H1 (cell line): Measurements from ENCODE around the gene UBD. TPM values are rescaled to one million over a fixed set of nuclear protein-coding genes. Genes with fewer than 3 reads are reported as not detected.

Experiments
- CTCF ChIA-PET: fragments of 300-600 bp; sonication (Branson Sonifier 250); formaldehyde crosslinking; loops from one replicate; lab custom pipeline; 2021; ENCODE audit not compliant: partially characterized antibody; lab: Charles Lee
- POLR2A ChIA-PET: fragments of 300-600 bp; sonication (Branson Sonifier 250); formaldehyde crosslinking; loops from one replicate; lab custom pipeline; 2021; ENCODE audit warnings: inconsistent platforms; ENCODE audit not compliant: partially characterized antibody; lab: Charles Lee
- DNase-seq, 2 experiments: peaks; one replicate each; pipeline versions ENCODE4 v3.0.0 to v3.0.0-alpha.2; 2010 to 2022; ENCODE audit warnings: low spot score in 2 of 2, low read depth in 1 of 2, mixed read lengths in 1 of 2
- FAIRE-seq: peaks from 2 replicates; lab custom pipeline; 2011; peaks lifted over from hg19 to GRCh38; lab: Jason Lieb, UNC
- H2AFZ ChIP-seq: 2 replicates; pipeline ENCODE4 v1.8.1; 2012; ENCODE audit warnings: low read length, inconsistent platforms
- H2AK5ac ChIP-seq: 2 replicates; pipeline ENCODE4 v1.6.1; 2013; ENCODE audit warnings: low read depth, low read length
- H2BK120ac ChIP-seq: replicated peaks from 2 replicates; pipeline ENCODE3; 2013; ENCODE audit warnings: low read depth, low read length, inconsistent platforms
- H2BK12ac ChIP-seq: 2 replicates; pipeline ENCODE4 v1.6.1; 2013; ENCODE audit warnings: low read depth, low read length
- H2BK15ac ChIP-seq: 2 replicates; pipeline ENCODE4 v1.6.1; 2013; ENCODE audit warnings: low read length
- H2BK20ac ChIP-seq: 2 replicates; pipeline ENCODE4 v1.6.1; 2013; ENCODE audit warnings: low read length
- H2BK5ac ChIP-seq: 2 replicates; pipeline ENCODE4 v1.6.1; 2013; ENCODE audit warnings: low read depth, low read length
- H3K14ac ChIP-seq: 2 replicates; pipeline ENCODE4 v1.6.1; 2013; ENCODE audit warnings: inconsistent platforms; ENCODE audit not compliant: insufficient read length
- H3K18ac ChIP-seq: 2 replicates; pipeline ENCODE4 v1.6.1; 2013; ENCODE audit warnings: low read length; ENCODE audit errors: extremely low read depth
- H3K23ac ChIP-seq: 2 replicates; pipeline ENCODE4 v1.6.1; 2013; ENCODE audit warnings: inconsistent platforms; ENCODE audit not compliant: insufficient read length
- H3K23me2 ChIP-seq: 2 replicates; pipeline ENCODE4 v1.6.1; 2013; ENCODE audit warnings: low read depth, low read length
- H3K27ac ChIP-seq: 2 replicates; pipeline ENCODE4 v1.6.1; 2011; ENCODE audit warnings: low read depth, low read length, inconsistent platforms
- H3K27me3 ChIP-seq, 4 experiments: replicated peaks in 1 of 4; 1 replicate in 1 of 4; 2 replicates in 3 of 4; pipeline versions ENCODE4 v1.6.1 to v1.8.1; 2011 to 2013; ENCODE audit warnings: low read length in 3 of 4, mild to moderate bottlenecking in 3 of 4, inconsistent platforms in 2 of 4, mixed read lengths in 2 of 4, moderate library complexity in 1 of 4; ENCODE audit not compliant: control insufficient read depth in 3 of 4, insufficient read depth in 3 of 4; ENCODE audit errors: extremely low read depth in 1 of 4
- H3K36me3 ChIP-seq, 4 experiments: 2 replicates each; pipeline versions ENCODE4 v1.6.1 to v1.8.1; 2011 to 2013; ENCODE audit warnings: mild to moderate bottlenecking in 4 of 4, low read length in 3 of 4, moderate library complexity in 2 of 4, control low read depth in 1 of 4, inconsistent platforms in 1 of 4; ENCODE audit not compliant: insufficient read depth in 4 of 4, control insufficient read depth in 2 of 4
- H3K4ac ChIP-seq: replicated peaks from 2 replicates; pipeline ENCODE3; 2013; ENCODE audit warnings: low read length, low read depth, mixed read lengths, inconsistent platforms; ENCODE audit not compliant: insufficient read length
- H3K4me1 ChIP-seq, 4 experiments: replicated peaks in 1 of 4; 1 replicate in 1 of 4; 2 replicates in 3 of 4; pipeline versions ENCODE4 v1.6.1 to v1.8.1; 2011 to 2013; ENCODE audit warnings: low read length in 3 of 4, inconsistent platforms in 2 of 4, mixed read lengths in 1 of 4; ENCODE audit not compliant: insufficient read depth in 4 of 4, control insufficient read depth in 3 of 4
- H3K4me2 ChIP-seq, 2 experiments: 2 replicates each; pipeline versions ENCODE4 v1.6.1 to v1.8.1; 2011 to 2013; ENCODE audit warnings: low read depth in 2 of 2, low read length in 2 of 2, control low read depth in 1 of 2, inconsistent platforms in 1 of 2, mild to moderate bottlenecking in 1 of 2; ENCODE audit not compliant: insufficient read depth in 1 of 2
- H3K4me3 ChIP-seq, 4 experiments: fragments of 200-600, 300-600 bp in 1 of 4; sonication (generic), shearing (Covaris generic), sonication (Bioruptor Twin) in 1 of 4; 2 replicates each; pipeline versions ENCODE4 v1.5.1 to v1.8.1; 2011 to 2016; ENCODE audit warnings: low read length in 4 of 4, low read depth in 3 of 4, control low read depth in 2 of 4, inconsistent platforms in 2 of 4, mild to moderate bottlenecking in 2 of 4, mixed read lengths in 1 of 4, moderate library complexity in 1 of 4; ENCODE audit not compliant: insufficient read depth in 2 of 4; ENCODE audit errors: extremely low read depth in 1 of 4
- H3K56ac ChIP-seq: replicated peaks from 2 replicates; pipeline ENCODE3; 2013; ENCODE audit warnings: low read depth, mild to moderate bottlenecking, mixed read lengths, low read length, inconsistent platforms; ENCODE audit not compliant: insufficient read length
- H3K79me1 ChIP-seq: 2 replicates; pipeline ENCODE4 v1.6.1; 2013; ENCODE audit warnings: low read depth, low read length, control low read depth
- H3K79me2 ChIP-seq, 2 experiments: 2 replicates each; pipeline versions ENCODE4 v1.6.1 to v1.8.1; 2012 to 2013; ENCODE audit warnings: low read length in 2 of 2, mild to moderate bottlenecking in 2 of 2, inconsistent platforms in 1 of 2; ENCODE audit not compliant: insufficient read depth in 2 of 2, control insufficient read depth in 1 of 2
- H3K9ac ChIP-seq, 4 experiments: replicated peaks in 1 of 4; 1 replicate in 1 of 4; 2 replicates in 3 of 4; pipeline versions ENCODE4 v1.6.1 to v1.8.1; 2011 to 2013; ENCODE audit warnings: low read depth in 3 of 4, low read length in 3 of 4, control low read depth in 2 of 4, mild to moderate bottlenecking in 2 of 4, moderate library complexity in 2 of 4, inconsistent platforms in 1 of 4; ENCODE audit errors: extremely low read depth in 1 of 4
- H3K9me3 ChIP-seq, 2 experiments: 2 replicates each; pipeline versions ENCODE4 v1.6.1 to v1.8.1; 2012 to 2013; ENCODE audit warnings: mild to moderate bottlenecking in 2 of 2, moderate library complexity in 2 of 2, control low read depth in 1 of 2, inconsistent platforms in 1 of 2, low read depth in 1 of 2, low read length in 1 of 2, mixed read lengths in 1 of 2; ENCODE audit not compliant: insufficient read depth in 2 of 2
- H4K20me1 ChIP-seq, 2 experiments: replicated peaks in 1 of 2; 2 replicates each; pipeline versions ENCODE3 to v1.8.1; 2011 to 2013; ENCODE audit warnings: inconsistent platforms in 2 of 2, low read length in 2 of 2, mild to moderate bottlenecking in 1 of 2; ENCODE audit not compliant: insufficient read depth in 2 of 2, control insufficient read depth in 1 of 2
- H4K5ac ChIP-seq: 2 replicates; pipeline ENCODE4 v1.6.1; 2013; ENCODE audit warnings: low read length, low read depth, mixed read lengths, inconsistent platforms; ENCODE audit not compliant: insufficient read length
- H4K8ac ChIP-seq: 2 replicates; pipeline ENCODE4 v1.8.0; 2013; ENCODE audit warnings: mild to moderate bottlenecking, moderate library complexity, low read length, inconsistent platforms; ENCODE audit not compliant: insufficient read depth; ENCODE audit errors: extremely low read depth
- H4K91ac ChIP-seq: replicated peaks from 2 replicates; pipeline ENCODE3; 2013; ENCODE audit warnings: low read length, mixed read lengths, inconsistent platforms; ENCODE audit not compliant: insufficient read length
- EZH2 ChIP-seq: fragments of 200-600 bp; sonication (generic); IDR thresholded peaks from 2 replicates; pipeline ENCODE4 v1.7.1; 2012; ENCODE audit warnings: low read depth, mild to moderate bottlenecking, moderate library complexity, low read length, inconsistent platforms; ENCODE audit not compliant: severe bottlenecking
- JUN ChIP-seq: IDR thresholded peaks from 2 replicates; pipeline ENCODE4 v1.6.1; 2011; ENCODE audit warnings: low read depth, mild to moderate bottlenecking, improper control_type of control experiment, low read length
- JUND ChIP-seq: IDR thresholded peaks from 2 replicates; pipeline ENCODE4 v1.6.1; 2011; ENCODE audit warnings: mild to moderate bottlenecking, improper control_type of control experiment, low read length
- POLR2A ChIP-seq, 2 experiments: IDR thresholded peaks; 1 replicate in 1 of 2; 2 replicates in 1 of 2; pipeline ENCODE4 v1.6.1; 2011; ENCODE audit warnings: low read depth in 2 of 2, low read length in 2 of 2, mild to moderate bottlenecking in 2 of 2; ENCODE audit errors: control extremely low read depth in 1 of 2
- WGBS, 2 experiments: shearing (Covaris generic) in 1 of 2; methylation state at CpG; one replicate each; pipeline versions ENCODE4 v1.1.6 to v1.1.7; 2013 to 2015; ENCODE audit warnings: low lambda C conversion rate in 2 of 2, mixed read lengths in 2 of 2, inconsistent platforms in 1 of 2, low coverage in 1 of 2, missing lambda C conversion rate in 1 of 2; ENCODE audit not compliant: insufficient replicate concordance in 2 of 2, insufficient coverage in 1 of 2, insufficient read length in 1 of 2; ENCODE audit errors: extremely low coverage in 1 of 2, missing lambda C conversion rate in 1 of 2; 5-methylcytosine and 5-hydroxymethylcytosine counted together
- polyA plus RNA-seq, 7 experiments: library from polyadenylated mRNA; depleted of rRNA in 3 of 7; stranded (reverse) in 5 of 7; unstranded in 2 of 7; fragments of >200 nt in 5 of 7; fragments of 200-250 nt in 2 of 7; gene quantifications; 1 replicate in 5 of 7; 2 replicates in 1 of 7; 4 replicates in 1 of 7; pipeline versions ENCODE4 v1.2.1 to v1.2.3, GENCODE V29; 2011 to 2013; ENCODE audit warnings: missing spikeins in 2 of 7, mixed read lengths in 2 of 7
- total RNA-seq: library from RNA; stranded (reverse); fragmentation: NEBNext Ultra II Directional; extraction: Animal tissue kit (Norgen Biotek cat#: 25700); gene quantifications from 2 replicates; pipeline ENCODE4 v1.2.1, GENCODE V29; 2021
- TF ChIP-seq, protein P1 (sequence below): IDR thresholded peaks from 2 replicates; pipeline ENCODE4 v1.6.1; 2012; ENCODE audit warnings: inconsistent platforms

Gene UBD
- total and polyA plus RNA-seq, 2 of the 8 experiments (the other 6 are each of a cell fraction or from before 2014, with no cell fraction given): 0.23 TPM; not detected in 1

DNA sequence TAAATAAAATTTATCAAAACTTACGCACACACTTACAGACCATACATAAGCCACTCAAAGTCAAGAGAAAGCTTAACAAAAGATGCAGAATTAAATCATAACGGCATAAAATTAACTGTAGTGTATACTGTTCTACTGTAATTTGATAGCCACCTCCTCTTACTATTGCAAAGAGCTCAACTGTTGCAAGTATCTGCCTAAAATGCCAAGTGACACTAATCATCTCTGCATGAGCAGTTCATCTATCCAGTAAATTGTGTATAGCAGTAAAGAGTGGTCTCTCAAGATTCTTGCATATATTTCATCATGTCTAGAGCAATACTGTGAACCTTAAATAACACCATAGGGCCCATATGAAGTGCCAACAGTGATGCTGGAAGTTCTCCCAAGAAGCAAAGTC lies 37.7 kb upstream of the UBD start:
- CTCF ChIA-PET: interaction anchor here (1.3 to 3.4 kb wide), 3 partner anchors 9 to 56 kb away, joined by 3 to 23 read pairs (median 4); no protein-coding TSS in a partner anchor

More for the DNA sequence above, 37.7 kb upstream of the UBD start:
- TF ChIP-seq JUN (no peak), EZH2 (no peak), POLR2A (IDR thresholded peaks at IDR 0.05; ENCODE audit: control extremely low read depth in 1 of 2, low read depth in 2 of 2, low read length in 2 of 2) (peak in 1 of 2 experiments; percentile 24; a peak in 1 of 3 replicates), JUND (no peak)
- TF ChIP-seq, protein P1, sequence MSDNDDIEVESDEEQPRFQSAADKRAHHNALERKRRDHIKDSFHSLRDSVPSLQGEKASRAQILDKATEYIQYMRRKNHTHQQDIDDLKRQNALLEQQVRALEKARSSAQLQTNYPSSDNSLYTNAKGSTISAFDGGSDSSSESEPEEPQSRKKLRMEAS: no peak
- Histone ChIP-seq H3K27me3 (no peaks in the 10 kb centered on the region), H2AK5ac (no peak overlapping the region), H3K18ac (no peak overlapping the region), H3K9ac (no peak overlapping the region), H3K9me3 (no peaks in the 10 kb centered on the region), H2BK12ac (no peak overlapping the region), H3K4ac (no peak overlapping the region), H3K23ac (no peak overlapping the region), H3K4me2 (no peak overlapping the region), H3K4me3 (no peak overlapping the region), H3K79me2 (no peaks in the 10 kb centered on the region), H3K56ac (no peak overlapping the region), H2BK120ac (no peak overlapping the region), H2BK15ac (no peak overlapping the region), H3K36me3 (peaks cover 13 to 34% (median 20%) of the 10 kb centered on the region in 4 experiments), H2AFZ (no peak overlapping the region), H4K8ac (no peak overlapping the region), H4K20me1 (peaks cover 0 to 2% of the 10 kb centered on the region in 2 experiments), H4K91ac (no peak overlapping the region), H3K14ac (no peak overlapping the region), H3K79me1 (no peaks in the 10 kb centered on the region), H3K27ac (no peak overlapping the region), H3K4me1 (no peaks in the 10 kb centered on the region; a peak in 2 of 7 replicates), H4K5ac (no peak overlapping the region), H2BK5ac (no peak overlapping the region), H3K23me2 (no peaks in the 10 kb centered on the region), H2BK20ac (no peak overlapping the region)
- no peak for FAIRE-seq
- no peak for DNase-seq
- 92% methylated on average over 2 of the region's 2 CpGs; no CpG with 5 or more reads in 1 of the 2 experiments for WGBS, 2 experiments
- POLR2A ChIA-PET: interaction anchor here (0.6 to 5.0 kb wide), 14 partner anchors 9 to 1957 kb away, joined by 3 to 33 read pairs (median 13); partner anchors contain the start of genes GABBR1 and OR2H2
